Muscle of back (tissue), 11 donors: ENCODE results near the gene SCUBE2. TPM values are rescaled to one million over a fixed set of nuclear protein-coding genes. Genes with fewer than 3 reads are reported as not detected.
"Not testable (repeated sequence)": the region's sequence is repeated elsewhere in the genome, so short reads cannot be mapped to it uniquely, and the experiment has no call there.

Experiments used
- DNase-seq, 3 donors: peaks; one replicate each; pipeline versions ENCODE4 v3.0.0 to v3.0.0-alpha.2; 2013
- polyA plus RNA-seq, 10 donors: library from polyadenylated mRNA; unstranded; fragments of 120-200 nt; gene quantifications; one replicate each; pipeline ENCODE4 v1.2.1, GENCODE V29; 2013; ENCODE audit not compliant: insufficient read length in 10 of 10

The SCUBE2 gene
- polyA plus RNA-seq, 10 donors, result 17.0 to 50.3 (median 31.6) TPM

DNA sequence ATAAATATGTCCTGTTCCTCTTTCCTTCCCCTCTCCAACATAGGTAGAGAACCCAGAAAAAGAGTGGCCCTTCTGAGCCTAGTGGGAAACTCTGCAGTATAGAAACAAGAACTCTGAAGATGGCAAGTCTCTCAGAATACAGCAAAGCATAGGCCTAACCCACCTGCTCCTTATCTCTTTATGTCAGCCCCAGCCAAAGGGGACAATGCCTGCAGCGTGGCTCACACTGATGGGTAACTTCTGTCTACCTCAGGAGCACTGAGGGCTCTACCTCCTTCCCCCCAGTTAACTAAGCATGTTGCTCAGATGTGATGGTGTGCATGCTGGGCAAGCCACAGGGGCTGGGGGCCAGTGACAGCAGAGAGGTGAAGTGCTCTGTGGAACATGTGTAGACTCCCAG, 82.7 kb downstream of the SCUBE2 start:
- no peak for DNase-seq

DNA sequence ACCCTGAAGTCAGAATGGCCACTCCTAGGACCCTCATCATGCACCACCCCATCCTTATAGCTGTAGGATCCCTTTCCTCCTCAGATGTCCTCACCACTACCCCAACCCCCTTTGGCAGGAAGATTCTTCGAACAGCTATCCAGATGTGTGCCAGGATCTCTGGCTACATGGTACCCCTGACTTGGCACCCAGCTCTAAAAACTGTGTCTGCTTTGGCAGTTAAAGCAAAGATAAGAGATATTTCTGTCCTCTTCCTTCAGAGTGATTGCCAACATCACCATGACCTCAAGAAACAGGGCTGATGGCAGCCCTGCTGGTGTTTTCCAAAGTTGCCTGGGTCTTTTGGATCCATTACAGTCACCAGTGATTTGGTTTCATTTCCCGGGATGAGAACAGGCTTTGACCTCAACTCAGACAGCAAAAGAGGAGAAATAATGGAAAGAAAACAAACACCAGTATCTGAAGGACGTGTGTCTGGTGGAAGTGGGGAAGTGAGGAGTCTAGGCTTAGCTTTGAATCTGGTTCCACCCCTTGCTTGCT, 83.3 kb downstream of the SCUBE2 start:
- DNase-seq, result no peak

DNA sequence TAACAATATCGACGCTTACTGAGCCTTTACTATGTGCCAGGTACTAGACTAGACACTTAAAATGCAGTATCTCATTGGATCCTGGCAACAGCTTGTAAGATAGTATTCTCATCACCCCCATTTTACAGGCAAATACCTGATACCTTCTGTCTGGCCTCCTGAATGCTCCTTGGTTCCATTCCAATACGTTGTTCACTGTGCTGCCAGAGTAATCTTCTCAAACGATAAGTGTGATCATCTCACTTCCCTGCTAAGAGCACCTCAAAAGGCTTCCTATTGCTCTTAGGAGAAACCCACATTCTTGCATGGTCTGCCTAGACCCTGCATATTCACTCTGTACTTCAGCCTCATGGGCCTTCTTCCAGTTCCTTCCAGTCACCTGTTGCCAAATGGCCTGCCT, 86.3 kb downstream of the SCUBE2 start:
- peak in 1 of 3 donors; percentile 18 for DNase-seq

DNA sequence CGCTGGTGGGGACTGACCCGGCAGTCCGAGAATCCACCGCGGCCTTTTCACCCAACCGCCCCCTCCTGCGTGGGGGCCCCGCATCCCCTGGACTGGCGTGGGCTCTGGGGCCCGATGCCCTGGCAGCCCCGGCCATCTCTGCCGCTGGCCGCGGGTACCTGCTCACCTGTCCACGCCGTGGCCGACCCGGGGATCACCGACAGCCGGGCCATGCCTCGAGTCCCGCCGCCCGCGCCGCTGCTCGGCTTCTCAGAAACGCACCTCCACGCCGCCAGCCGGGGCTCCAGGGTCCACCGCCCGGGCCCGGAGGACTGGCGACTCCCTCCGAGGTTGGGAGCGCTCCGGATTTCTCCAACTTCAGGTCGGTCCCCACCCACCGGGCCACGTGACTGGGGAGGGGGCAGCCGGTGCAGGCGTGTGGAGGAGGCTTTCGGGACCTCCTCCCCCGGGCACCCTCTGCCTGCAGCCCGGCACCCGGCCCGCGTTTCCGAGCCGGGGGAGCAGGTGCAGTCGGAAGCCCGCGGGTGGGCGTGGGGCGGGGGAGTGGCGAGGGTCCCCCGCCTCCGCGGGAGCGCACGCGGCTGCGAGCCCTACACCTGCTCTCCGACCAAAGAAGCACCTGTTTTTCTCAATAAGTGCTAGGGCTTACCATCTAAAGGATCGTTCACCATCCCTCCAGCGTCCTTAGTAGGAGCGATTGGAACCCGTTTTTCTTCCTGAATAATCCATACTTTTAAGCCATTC, 87.0 kb downstream of the SCUBE2 start:
- DNase-seq, result peak in 1 of 3 donors; percentile 33

DNA sequence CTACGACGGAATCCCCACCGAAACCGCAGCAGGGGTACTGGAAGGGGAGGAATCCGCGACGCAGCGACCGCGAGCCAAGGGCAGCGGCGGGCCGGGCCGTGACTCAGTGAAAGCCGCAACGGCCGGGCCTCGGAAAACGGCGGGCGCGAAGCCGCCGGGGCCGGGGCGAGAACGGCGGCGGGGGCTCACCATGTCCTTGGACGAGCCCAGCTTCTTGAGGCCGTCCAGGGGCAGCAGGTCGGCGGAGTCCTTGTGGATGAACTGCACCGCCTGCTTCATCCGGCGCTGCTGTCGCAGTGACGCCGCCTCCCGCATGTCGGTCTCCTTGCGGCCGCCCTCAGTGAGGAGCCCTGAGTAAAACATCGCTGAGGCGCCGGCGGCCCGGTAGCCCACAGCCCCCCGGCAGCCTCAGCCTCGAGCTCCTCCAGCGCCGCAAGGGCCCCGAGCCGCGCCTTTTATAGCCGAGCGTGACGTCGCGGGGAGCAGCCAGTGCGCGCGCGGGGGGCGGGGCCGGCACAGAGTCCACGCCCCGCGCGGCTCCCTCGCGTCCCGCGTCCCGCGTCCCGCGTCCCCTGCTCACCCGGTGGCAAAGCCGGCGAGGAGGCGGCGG, 87.7 kb downstream of the SCUBE2 start, which contains the start of gene NRIP3:
Gene NRIP3 (minus strand): TSS at position 429 of the 610 bp plus-strand sequence. CDS start 66 bp downstream, at position 363.
- DNase-seq, result peak; percentile 56 to 88 (median 66)

DNA sequence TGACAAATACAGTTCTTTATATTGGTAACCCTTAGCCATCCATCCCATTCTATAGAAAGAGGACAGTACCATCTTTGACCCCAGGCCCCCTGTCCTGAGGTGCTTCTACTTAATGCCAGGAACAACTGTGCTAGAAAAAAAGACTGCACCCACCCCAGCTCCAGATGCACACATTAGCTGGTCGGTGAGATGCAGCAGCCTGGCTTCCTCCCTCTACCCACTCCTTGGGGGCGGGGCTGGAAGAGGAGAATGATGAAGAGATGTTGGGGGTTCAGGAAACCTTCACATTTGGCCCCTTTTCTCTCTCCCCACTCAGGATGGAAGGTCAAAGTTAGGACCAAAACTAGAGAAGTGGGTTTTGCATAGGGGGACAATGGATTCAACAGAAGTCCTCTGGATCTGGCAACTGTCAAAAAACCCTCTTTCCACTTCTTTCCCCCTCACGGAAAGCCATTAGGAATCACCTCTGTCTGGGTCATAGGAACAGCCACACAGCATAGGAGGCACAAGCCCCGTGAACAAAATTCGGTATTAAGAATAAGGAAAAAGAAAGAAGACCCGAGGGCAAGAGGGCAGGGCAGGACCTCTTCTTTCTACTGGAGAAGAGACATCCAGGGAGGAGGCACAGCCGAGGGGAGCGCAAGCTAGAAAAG, 88.4 kb downstream of the SCUBE2 start:
- no peak for DNase-seq

DNA sequence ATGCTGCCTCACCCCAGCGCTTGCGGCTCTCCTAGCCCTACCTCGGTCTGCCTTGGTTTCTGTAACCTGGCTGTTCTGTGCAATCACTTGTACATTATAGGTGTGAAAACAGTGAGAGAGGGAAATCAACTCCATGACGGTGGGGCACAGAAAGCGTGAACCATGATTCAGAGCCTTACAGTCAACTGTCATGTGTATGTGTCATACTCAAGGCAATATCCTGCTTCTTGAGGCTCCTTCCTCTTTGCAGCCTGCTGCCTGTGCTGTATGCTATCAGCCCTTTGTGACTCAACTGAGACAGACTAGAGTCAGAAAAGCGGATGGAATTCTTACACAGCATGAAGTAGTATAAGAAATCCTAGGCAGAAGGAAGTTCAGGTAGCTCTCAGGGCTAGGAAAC, 89.7 kb downstream of the SCUBE2 start:
- peak in 1 of 3 donors; percentile 70 for DNase-seq

DNA sequence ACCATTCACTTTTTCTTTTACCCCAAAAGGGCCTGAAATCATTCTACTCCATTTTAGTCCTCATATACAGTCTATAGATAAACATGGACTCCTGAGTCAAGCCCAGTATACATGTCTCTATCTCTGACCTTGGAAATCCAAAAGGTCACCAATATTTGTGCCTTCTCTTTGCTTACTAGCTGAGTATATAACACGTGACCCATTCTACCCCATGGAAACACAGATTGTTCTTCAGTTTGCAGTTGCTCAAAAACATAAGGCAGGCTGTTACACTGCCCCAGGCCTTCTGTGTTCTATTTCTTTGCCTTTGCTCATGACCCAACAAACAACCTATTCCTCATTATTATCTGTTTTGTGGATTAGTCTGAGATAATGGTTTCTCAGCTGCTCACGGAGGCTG, 93.4 kb downstream of the SCUBE2 start:
- no peak for DNase-seq

DNA sequence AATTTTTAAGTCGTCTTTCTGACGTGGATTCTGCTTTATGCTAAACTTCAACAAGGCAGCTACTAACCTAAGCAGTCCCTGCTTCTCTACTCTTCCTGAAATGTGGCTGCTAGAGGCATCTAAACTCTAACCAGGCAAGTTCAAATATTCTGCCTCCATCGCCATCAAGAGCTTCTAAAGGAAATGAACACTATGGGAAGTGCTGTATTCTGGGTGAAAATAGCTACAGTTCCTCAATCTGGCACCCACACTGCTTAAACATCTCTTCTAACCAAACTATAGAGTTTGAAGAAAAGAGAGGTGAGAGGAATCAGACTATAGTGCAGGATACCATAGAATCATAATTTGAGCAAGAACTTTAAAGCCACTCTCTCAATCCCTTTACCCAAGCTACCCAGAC, 93.9 kb downstream of the SCUBE2 start:
- no peak for DNase-seq

DNA sequence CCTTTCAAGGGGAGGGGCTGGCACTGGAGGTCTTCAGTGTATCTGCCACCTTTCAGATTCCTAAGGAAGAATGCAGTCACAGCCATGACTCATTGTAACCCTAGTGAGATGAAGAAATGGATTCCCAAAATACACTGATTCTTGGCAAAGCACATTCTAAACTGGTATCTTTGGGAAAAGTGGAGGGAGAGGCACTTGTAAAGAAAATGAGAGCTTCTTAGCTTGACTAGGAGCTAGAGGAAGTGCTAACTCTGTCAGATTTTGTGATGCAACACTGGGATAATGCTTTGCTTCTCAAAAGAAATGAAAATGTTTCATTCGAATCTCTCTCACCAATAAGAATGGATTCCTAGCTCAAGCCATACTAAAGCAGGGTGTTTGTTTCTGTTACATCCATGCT, 101.9 kb downstream of the SCUBE2 start:
- peak in 1 of 3 donors; percentile 26 for DNase-seq

DNA sequence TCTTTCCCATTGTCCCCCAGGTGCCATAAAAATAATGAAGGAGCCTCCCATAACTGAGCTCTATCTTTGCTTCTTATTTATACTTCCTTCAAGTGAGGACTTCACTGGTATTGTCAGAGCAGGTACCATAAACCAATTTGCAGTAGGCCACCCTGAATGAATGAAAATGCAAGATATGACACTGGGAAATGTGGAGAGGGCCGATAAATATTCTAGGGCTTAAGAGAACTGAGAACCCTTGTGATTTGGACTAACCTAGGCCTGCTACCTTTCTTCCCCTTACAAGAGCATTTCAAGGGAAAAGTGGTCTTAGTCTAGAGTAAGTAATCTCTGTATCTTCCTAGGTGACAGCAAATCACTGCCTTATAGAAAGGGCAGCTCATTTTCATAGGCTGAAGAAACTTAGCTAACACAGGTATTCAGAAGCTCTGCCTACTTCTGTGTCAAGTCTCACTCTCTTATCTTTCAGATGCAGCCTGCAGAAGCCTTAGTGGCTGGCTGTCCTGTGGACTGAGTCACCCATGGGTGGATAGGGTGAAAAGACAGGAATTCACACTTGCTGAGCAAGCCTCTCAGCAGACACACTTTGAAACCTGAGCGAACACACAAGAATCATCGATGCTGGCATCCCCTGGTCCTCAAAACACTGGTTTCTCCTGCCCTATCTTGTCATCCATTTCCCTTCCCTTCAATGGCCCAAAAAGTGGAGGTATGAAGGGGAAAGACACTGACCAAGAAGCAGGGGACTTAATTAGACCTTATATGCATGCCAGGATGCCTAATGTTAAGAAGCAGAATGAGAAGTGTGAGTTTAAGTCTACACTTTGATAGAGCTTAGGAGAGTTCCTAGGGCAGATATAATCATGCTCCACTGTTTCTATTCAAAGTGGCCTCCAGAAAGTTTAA, 102.8 kb downstream of the SCUBE2 start:
- DNase-seq, result no peak

DNA sequence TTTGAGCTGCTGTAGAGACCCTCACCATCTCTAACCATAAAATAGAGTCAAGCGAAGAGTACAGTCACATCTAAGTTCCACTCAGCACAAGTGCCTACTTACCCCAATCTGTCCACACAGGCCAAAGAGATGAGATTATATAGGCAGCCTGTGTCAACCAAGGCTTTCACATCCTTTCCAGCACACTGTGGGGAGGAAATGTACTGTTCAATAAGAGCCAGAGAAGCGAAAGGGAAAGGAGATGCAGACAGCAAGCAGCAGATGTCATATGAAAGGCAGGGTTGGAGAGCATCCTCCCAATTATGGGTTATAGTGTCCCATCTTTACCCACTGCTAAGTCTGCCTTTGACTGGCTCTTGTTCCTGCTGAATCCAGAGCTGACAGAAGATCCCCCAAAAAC, 104.0 kb downstream of the SCUBE2 start:
- no peak for DNase-seq

DNA sequence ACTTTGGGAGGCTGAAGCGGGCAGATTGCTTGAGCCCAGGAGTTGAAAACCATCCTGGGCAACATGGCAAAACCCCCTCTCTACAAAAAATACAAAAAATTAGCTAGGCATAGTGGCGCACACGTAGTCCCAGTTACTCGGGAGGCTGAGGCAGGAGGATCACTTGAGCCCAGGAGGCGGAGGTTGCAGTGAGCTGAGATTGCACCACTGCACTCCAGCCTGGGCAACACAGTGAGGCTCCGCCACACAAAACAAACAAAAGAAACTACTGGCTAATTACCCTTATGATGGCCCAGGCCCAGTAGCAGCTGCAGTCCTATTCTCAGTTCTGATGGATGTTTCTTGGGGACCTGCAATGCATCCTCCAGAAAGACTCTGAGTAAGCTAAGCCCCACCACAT, 104.6 kb downstream of the SCUBE2 start:
- DNase-seq, result not testable (repeated sequence)

DNA sequence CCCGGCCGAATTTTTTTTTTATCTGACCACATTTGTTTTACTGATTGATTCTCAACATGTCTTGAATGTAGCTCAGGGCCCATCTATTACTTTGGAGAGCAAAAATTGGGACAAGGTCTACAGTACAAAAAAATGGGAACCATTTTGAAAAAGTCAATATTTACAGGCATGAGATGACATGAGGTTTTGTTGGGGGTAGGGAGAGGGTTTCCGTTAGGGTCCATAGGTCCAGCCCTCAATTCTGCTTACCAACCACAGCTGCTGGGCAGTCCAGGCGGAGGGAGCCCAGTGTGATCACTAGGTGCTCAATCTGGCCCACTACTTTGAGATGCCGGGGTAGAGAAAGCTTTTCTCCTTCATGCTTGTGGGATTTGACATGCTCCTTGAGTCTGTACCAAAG, 105.9 kb downstream of the SCUBE2 start:
- DNase-seq, result no peak

DNA sequence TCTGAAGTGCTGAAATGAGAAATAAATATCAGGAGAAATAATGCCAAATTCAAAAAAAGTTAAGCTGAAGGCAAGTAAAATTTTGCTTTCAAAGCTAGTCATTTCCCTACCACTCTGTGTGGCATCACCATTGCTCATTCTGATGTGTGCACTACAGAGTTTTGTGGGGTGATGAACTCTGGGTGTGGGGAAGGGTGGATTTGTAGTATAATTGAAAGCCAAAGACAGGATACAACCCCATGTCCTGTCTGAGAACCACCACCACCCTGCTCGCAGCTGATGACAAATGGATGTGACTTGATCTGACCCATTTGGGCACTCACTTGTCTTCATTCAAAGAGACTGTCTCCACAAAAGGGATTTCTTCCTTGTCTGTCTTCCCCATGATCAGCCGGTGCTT, 107.8 kb downstream of the SCUBE2 start:
- no peak for DNase-seq

DNA sequence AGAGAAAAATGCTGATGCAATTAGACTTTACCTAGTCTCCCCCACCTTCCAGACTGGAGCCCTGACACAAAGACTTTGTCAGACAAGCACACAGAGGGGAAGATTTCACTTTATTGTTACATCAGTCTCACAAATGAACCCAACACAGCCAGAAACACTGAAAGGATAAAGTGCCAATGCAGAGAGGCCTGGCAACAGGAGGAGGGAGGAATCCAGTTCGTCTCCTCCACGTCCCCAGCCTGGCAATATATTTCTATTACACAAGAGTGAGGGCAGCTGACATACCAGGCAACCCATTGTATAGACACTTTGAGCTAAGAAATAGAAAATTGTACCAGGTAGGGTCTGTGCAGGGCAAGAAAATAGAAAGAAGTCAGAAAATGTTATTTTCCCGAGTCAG, 110.9 kb downstream of the SCUBE2 start:
- no peak for DNase-seq

DNA sequence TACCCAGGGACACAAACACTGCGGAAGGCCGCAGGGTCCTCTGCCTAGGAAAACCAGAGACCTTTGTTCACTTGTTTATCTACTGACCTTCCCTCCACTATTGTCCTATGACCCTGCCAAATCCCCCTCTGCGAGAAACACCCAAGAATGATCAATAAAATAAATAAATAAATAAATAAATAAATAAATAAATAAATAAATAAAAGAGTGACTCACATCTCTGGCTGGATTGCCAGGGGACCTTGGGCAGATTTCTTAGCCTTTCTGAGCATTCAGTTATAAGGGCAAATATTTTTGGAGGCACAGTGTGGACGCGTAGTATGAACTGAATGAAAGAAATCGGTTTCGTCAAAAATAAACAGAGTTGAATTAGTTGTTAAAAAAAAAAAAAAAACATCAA, 112.0 kb downstream of the SCUBE2 start:
- not testable (repeated sequence) for DNase-seq

DNA sequence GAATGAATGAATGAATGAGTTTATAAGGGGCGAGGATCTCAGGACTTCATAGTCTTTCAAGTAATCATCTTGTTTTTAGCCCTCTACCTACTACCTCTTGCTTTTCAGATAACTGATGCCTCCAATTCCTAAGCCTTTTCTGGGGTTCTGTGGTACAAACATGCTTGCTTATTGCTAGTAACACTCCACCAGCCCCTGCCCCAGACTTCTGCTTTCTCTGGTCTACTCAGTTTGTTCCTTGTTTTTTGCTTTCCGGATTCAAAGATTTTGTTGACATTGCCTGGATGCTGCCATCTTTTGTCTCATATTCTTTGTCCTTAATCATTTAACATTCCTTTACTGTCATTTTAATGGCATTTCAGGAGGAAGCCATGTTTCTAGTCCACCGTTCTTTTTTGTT, 118.3 kb downstream of the SCUBE2 start:
- DNase-seq, result no peak

DNA sequence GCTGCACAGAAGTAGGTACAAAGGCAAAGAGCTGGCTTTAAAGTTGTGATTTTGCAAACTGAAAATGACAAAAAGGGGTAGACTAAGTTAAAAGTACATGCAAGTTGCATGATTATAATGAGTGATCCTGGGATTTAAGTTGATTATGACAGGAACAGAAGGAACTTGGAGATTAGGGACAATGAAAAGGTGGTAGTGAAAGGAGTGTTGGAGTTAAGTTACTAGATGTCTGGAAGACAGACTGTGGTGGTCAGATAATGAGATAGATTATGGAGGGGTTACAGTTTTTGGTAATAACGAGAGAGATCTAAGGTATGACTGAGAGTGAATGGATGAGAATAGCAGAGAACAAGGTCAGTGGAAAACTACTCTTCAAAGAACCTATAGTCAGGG, 119.5 kb downstream of the SCUBE2 start:
- no peak for DNase-seq

DNA sequence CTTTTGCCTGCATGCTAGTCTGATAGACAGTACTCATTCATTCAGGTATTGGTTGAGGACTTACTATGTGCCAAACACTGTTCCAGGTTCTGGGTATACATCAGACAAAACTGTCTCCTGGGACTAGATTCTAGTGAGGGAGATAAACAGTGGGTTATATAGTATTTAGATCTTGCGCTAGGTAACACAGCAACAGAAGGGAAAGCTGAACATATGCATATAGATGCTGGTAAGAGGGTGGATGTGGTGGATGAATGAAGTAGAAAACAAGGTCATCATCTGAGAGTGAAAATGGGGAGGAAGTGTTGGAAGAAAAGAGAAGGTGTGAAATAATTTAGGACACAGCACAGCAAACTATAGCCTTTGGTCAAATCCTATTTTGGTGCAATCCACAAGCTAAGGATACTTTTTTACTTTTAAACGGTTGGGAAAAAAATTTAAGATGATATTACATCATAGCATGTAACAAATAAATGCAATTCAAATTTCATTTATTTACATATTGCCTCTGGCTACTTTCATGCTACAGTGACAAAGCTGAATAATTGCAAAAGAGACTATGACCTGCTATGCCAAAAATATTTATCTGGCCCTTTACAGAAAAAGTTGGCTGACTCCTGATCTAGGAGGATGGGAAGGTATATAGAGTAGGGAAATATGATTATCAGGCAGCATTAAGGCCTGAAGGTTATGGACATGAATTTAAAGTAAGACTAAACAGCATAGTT, 120.0 kb downstream of the SCUBE2 start:
- no peak for DNase-seq
